Adrenal gland (tissue), 5 donors: ENCODE data around the gene ITPR3.

Experiments
- CTCF ChIP-seq, 6 experiments: fragments of 450-650 bp in 4 of 6; fragments of 200-600 bp in 2 of 6; sonication (generic) in 1 of 6; IDR thresholded peaks; 1 replicate in 5 of 6; 2 replicates in 1 of 6; pipeline versions ENCODE4 v1.5.1 to v1.8.0; 2016 to 2021; ENCODE audit warnings: antibody characterized with exemption in 6 of 6, mild to moderate bottlenecking in 2 of 6, moderate library complexity in 1 of 6
- POLR2A ChIP-seq, 2 donors: fragments of 450-650 bp; IDR thresholded peaks; one replicate each; pipeline ENCODE4 v1.6.1; 2017; ENCODE audit warnings: antibody characterized with exemption in 2 of 2, mild to moderate bottlenecking in 2 of 2, moderate library complexity in 1 of 2
- donor health status: DM: no; HTN: no; CAD: no.

DNA sequence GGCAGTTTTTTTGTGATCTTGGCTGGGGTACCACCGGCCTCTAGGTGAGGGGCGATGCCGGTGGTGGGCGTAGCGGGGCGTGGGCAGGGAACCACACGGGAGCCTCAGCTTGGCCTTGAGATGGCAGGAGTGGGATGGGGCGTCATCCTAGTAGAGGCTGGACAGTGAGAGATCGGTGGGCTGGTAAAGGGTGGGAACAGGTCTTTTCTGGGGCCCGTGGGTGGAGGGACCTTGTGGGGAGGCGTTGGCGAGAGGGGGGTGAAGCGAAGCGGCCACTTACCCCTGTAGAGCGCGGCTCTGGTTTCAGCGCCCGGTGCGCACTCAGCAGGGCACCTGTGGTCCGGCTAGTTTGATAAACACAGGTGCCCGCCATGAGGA lies 12.0 kb downstream of the ITPR3 start:
- TF ChIP-seq POLR2A (IDR thresholded peaks at IDR 0.05) = no peak
- TF ChIP-seq CTCF (IDR thresholded peaks at IDR 0.05) = no peak
